Keratinocyte (primary cell): ENCODE data around the gene RHBDD1. TPM values are rescaled to one million over a fixed set of nuclear protein-coding genes. Genes with fewer than 3 reads are reported as not detected.

Experiments
- DNase-seq: peaks from one replicate; pipeline ENCODE4 v3.0.0-alpha.2; 2011; ENCODE audit warnings: low read depth, missing footprints, low spot score
- FAIRE-seq: peaks from 2 replicates; lab custom pipeline; 2011; peaks lifted over from hg19 to GRCh38; lab: Jason Lieb, UNC
- H2AFZ ChIP-seq: 2 replicates; pipeline ENCODE4 v1.6.0; 2012; ENCODE audit warnings: low read length, control low read depth, inconsistent platforms; ENCODE audit not compliant: control insufficient read depth
- H3K27ac ChIP-seq: 2 replicates; pipeline ENCODE4 v1.5.1; 2011; ENCODE audit warnings: low read length; ENCODE audit not compliant: control insufficient read depth, insufficient read depth
- H3K27me3 ChIP-seq: 3 replicates; pipeline ENCODE4 v1.6.0; 2011; ENCODE audit warnings: low read length; ENCODE audit not compliant: control insufficient read depth, insufficient read depth; ENCODE audit errors: extremely low read depth
- H3K36me3 ChIP-seq, 2 experiments: 2 replicates in 1 of 2; 3 replicates in 1 of 2; pipeline ENCODE4 v1.5.1; 2011; ENCODE audit warnings: low read length in 2 of 2, mild to moderate bottlenecking in 1 of 2; ENCODE audit not compliant: control insufficient read depth in 2 of 2, insufficient read depth in 2 of 2; ENCODE audit errors: extremely low read depth in 1 of 2
- H3K4me1 ChIP-seq: 3 replicates; pipeline ENCODE4 v1.5.1; 2011; ENCODE audit warnings: low read length; ENCODE audit not compliant: control insufficient read depth, insufficient read depth; ENCODE audit errors: extremely low read depth
- H3K4me2 ChIP-seq: 3 replicates; pipeline ENCODE4 v1.6.0; 2011; ENCODE audit warnings: low read depth, low read length; ENCODE audit not compliant: control insufficient read depth, insufficient read depth; ENCODE audit errors: extremely low read depth
- H3K4me3 ChIP-seq, 3 experiments: fragments of 200-600 bp in 1 of 3; sonication (generic) in 1 of 3; 2 replicates in 2 of 3; 3 replicates in 1 of 3; pipeline ENCODE4 v1.5.1; 2011 to 2016; ENCODE audit warnings: low read length in 3 of 3, mild to moderate bottlenecking in 3 of 3, control low read depth in 2 of 3, inconsistent platforms in 1 of 3, low read depth in 1 of 3, mixed read lengths in 1 of 3, mixed run types in 1 of 3, moderate library complexity in 1 of 3; ENCODE audit not compliant: control insufficient read depth in 2 of 3, insufficient read depth in 2 of 3; ENCODE audit errors: extremely low read depth in 1 of 3
- H3K79me2 ChIP-seq: 2 replicates; pipeline ENCODE4 v1.6.0; 2012; ENCODE audit warnings: low read length; ENCODE audit not compliant: control insufficient read depth, insufficient read depth
- H3K9ac ChIP-seq: 3 replicates; pipeline ENCODE4 v1.6.0; 2011; ENCODE audit warnings: low read length; ENCODE audit not compliant: control insufficient read depth, insufficient read depth; ENCODE audit errors: extremely low read depth
- H3K9me1 ChIP-seq: 3 replicates; pipeline ENCODE4 v1.6.0; 2011; ENCODE audit warnings: low read length; ENCODE audit not compliant: control insufficient read depth, insufficient read depth; ENCODE audit errors: extremely low read depth
- H3K9me3 ChIP-seq: 2 replicates; pipeline ENCODE4 v1.5.1; 2012; ENCODE audit warnings: low read depth, low read length; ENCODE audit not compliant: control insufficient read depth
- H4K20me1 ChIP-seq: 3 replicates; pipeline ENCODE4 v1.6.0; 2011; ENCODE audit warnings: low read length; ENCODE audit not compliant: control insufficient read depth, insufficient read depth; ENCODE audit errors: extremely low read depth
- CTCF ChIP-seq, 3 experiments: IDR thresholded peaks in 1 of 3; conservative IDR thresholded peaks in 1 of 3; optimal IDR thresholded peaks in 1 of 3; 2 replicates in 2 of 3; 3 replicates in 1 of 3; pipeline versions ENCODE3 to v1.5.1; 2011; ENCODE audit warnings: low read length in 3 of 3, mild to moderate bottlenecking in 3 of 3, moderate library complexity in 2 of 3, control low read depth in 1 of 3, inconsistent platforms in 1 of 3; ENCODE audit not compliant: insufficient read depth in 2 of 3; ENCODE audit errors: extremely low read depth in 1 of 3
- EZH2 ChIP-seq: IDR thresholded peaks from one replicate; pipeline ENCODE4 v1.6.1; 2012; ENCODE audit warnings: inconsistent platforms, mild to moderate bottlenecking, low read length, moderate library complexity
- dilution Hi-C: fragments of 300-500 bp; cut with MboI; formaldehyde crosslinking; loops from one replicate; pipeline ENCODE4 v1.7.0; 2020; ENCODE audit warnings: low sequenced_read_pairs; ENCODE audit not compliant: extremely low pct_ligation_motif_present
- polyA plus RNA-seq, 5 experiments: library from polyadenylated mRNA; depleted of rRNA in 3 of 5; stranded (reverse) in 3 of 5; stranded (forward) in 1 of 5; unstranded in 1 of 5; fragments of >200 nt; gene quantifications; 1 replicate in 1 of 5; 2 replicates in 3 of 5; 3 replicates in 1 of 5; pipeline versions ENCODE4 v1.2.1 to v1.2.3, GENCODE V29; 2011 to 2012; ENCODE audit warnings: missing spikeins in 2 of 5, low read depth in 1 of 5, low replicate concordance in 1 of 5

RHBDD1 gene
- polyA plus RNA-seq, 1 donor (not counting 4 experiments of a cell fraction or from before 2014, with no cell fraction given) = 27.8 TPM

GRCh38 chr2:226796012-226796839 is 39.6 kb upstream of the RHBDD1 start:
- no peaks in the 10 kb centered on the region for H3K9me3 ChIP-seq
- H3K9me1 ChIP-seq = no peaks in the 10 kb centered on the region
- H3K27ac ChIP-seq = no peak overlapping the region
- H3K27me3 ChIP-seq = no peaks in the 10 kb centered on the region
- H2AFZ ChIP-seq = no peak overlapping the region
- FAIRE-seq (no peak), DNase-seq (no peak)
- peaks cover 15% of the 10 kb centered on the region in 2 experiments for H3K36me3 ChIP-seq
- peaks cover 49% of the 10 kb centered on the region for H3K4me1 ChIP-seq
- dilution Hi-C loops = no loop called here
- H3K4me2 ChIP-seq = peak overlapping the region; percentile 16
- TF ChIP-seq EZH2 = no peak
- TF ChIP-seq CTCF (optimal IDR thresholded peaks at IDR 0.05 in 1 of 3, IDR thresholded peaks at IDR 0.05 in 1 of 3, conservative IDR thresholded peaks at IDR 0.05 in 1 of 3; ENCODE audit: extremely low read depth in 1 of 3, insufficient read depth in 2 of 3, low read length in 3 of 3) = no peak
- H3K4me3 ChIP-seq = peak overlapping the region in 1 of 3 experiments; percentile 17
- H4K20me1 ChIP-seq = no peaks in the 10 kb centered on the region
- peaks cover 78% of the 10 kb centered on the region for H3K79me2 ChIP-seq
- H3K9ac ChIP-seq = no peak overlapping the region

- Histone ChIP-seq H4K20me1 (no peaks in the 10 kb centered on the region), H3K4me1 (peaks cover 50% of the 10 kb centered on the region), H3K9me3 (no peaks in the 10 kb centered on the region), H3K9ac (no peak overlapping the region), H3K4me2 (no peak overlapping the region), H3K27me3 (no peaks in the 10 kb centered on the region), H3K79me2 (peaks cover 75% of the 10 kb centered on the region), H3K9me1 (no peaks in the 10 kb centered on the region), H3K27ac (no peak overlapping the region), H2AFZ (no peak overlapping the region), H3K4me3 (peak overlapping the region in 1 of 3 experiments; percentile 17), H3K36me3 (peaks cover 15% of the 10 kb centered on the region in 2 experiments)
- FAIRE-seq (no peak), DNase-seq (no peak)
- peak; percentile 15 to 68 (median 48) for TF ChIP-seq CTCF (optimal IDR thresholded peaks at IDR 0.05 in 1 of 3, IDR thresholded peaks at IDR 0.05 in 1 of 3, conservative IDR thresholded peaks at IDR 0.05 in 1 of 3; ENCODE audit: extremely low read depth in 1 of 3, insufficient read depth in 2 of 3, low read length in 3 of 3)
- TF ChIP-seq EZH2 = no peak
- dilution Hi-C loops = no loop called here
Measured at GRCh38 chr2:226796840-226797288, 39.0 kb upstream of the RHBDD1 start.
